ENCODE measurements around the gene GPRC5C. TPM values are rescaled to one million over a fixed set of nuclear protein-coding genes. Genes with fewer than 3 reads are reported as not detected.

GPRC5C gene
- total RNA-seq, 4 donors from 2014 or later = 41.6 to 96.4 (median 55.1) TPM

GRCh38 chr17:74424117-74424516, 7.8 kb upstream of the GPRC5C start:
- Histone ChIP-seq H3K4me1 (peaks cover 0 to 10% (median 0%) of the 10 kb centered on the region in 4 donors), H3K9me3 (no peaks in the 10 kb centered on the region), H3K4me3 (no peak overlapping the region), H3K27ac (no peak overlapping the region), H3K36me3 (no peaks in the 10 kb centered on the region), H3K27me3 (peaks cover 0 to 6% of the 10 kb centered on the region in 2 donors)
- no peak for DNase-seq (ENCODE audit: low spot score in 2 of 2)
- TF ChIP-seq EP300 (IDR thresholded peaks at IDR 0.05) (no peak), POLR2A (IDR thresholded peaks at IDR 0.05) (no peak)
- TF ChIP-seq, protein P1, sequence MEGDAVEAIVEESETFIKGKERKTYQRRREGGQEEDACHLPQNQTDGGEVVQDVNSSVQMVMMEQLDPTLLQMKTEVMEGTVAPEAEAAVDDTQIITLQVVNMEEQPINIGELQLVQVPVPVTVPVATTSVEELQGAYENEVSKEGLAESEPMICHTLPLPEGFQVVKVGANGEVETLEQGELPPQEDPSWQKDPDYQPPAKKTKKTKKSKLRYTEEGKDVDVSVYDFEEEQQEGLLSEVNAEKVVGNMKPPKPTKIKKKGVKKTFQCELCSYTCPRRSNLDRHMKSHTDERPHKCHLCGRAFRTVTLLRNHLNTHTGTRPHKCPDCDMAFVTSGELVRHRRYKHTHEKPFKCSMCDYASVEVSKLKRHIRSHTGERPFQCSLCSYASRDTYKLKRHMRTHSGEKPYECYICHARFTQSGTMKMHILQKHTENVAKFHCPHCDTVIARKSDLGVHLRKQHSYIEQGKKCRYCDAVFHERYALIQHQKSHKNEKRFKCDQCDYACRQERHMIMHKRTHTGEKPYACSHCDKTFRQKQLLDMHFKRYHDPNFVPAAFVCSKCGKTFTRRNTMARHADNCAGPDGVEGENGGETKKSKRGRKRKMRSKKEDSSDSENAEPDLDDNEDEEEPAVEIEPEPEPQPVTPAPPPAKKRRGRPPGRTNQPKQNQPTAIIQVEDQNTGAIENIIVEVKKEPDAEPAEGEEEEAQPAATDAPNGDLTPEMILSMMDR (IDR thresholded peaks at IDR 0.05) = no peak
- 71 to 77% methylated on average over 7 of the region's 7 CpGs for WGBS, 2 donors

DNA sequence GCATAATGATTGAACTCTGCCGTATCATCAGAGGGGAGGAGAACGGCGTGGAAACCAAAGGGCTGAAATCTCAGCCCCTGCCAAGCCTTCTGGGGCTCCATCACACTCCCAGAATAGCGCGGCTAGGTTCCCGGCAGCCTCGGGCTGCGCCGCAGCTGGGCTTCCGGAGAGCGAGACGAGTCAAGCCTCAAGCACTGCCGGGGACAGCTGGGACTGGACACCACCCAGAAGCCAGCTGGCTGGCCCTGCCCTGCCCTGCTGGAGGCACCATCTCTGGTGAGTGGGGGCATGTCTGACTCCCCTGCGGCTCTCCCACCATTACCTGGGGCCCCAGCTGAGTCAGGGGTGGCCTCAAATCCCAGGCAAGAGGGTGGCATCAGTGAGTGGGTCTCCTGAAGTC, 7.2 kb upstream of the GPRC5C start:
- 60 to 73% methylated on average over 5 to 10 of the region's 14 CpGs for WGBS, 2 donors

GRCh38 chr17:74426551-74427047, 5.3 kb upstream of the GPRC5C start:
- Histone ChIP-seq H3K36me3 (no peaks in the 10 kb centered on the region), H3K4me1 (peaks cover 0 to 29% (median 13%) of the 10 kb centered on the region in 4 donors), H3K9me3 (no peaks in the 10 kb centered on the region), H3K27ac (no peak overlapping the region), H3K27me3 (peaks cover 0 to 29% of the 10 kb centered on the region in 2 donors), H3K4me3 (no peak overlapping the region)
- 69 to 70% methylated on average over 9 of the region's 9 CpGs for WGBS, 2 donors
- TF ChIP-seq EP300 (IDR thresholded peaks at IDR 0.05) = no peak
- no peak for TF ChIP-seq POLR2A (IDR thresholded peaks at IDR 0.05)
- TF ChIP-seq, protein P1 (IDR thresholded peaks at IDR 0.05) = no peak
- no peak for DNase-seq (ENCODE audit: low spot score in 2 of 2)

More for the DNA sequence above, 7.2 kb upstream of the GPRC5C start:
- H3K27ac ChIP-seq = no peak overlapping the region
- H3K27me3 ChIP-seq = peaks cover 0 to 9% of the 10 kb centered on the region in 2 donors
- H3K36me3 ChIP-seq = no peaks in the 10 kb centered on the region
- TF ChIP-seq EP300 (IDR thresholded peaks at IDR 0.05) (no peak), POLR2A (IDR thresholded peaks at IDR 0.05) (no peak)
- TF ChIP-seq, protein P1 (IDR thresholded peaks at IDR 0.05) = no peak
- H3K4me3 ChIP-seq = no peak overlapping the region
- no peaks in the 10 kb centered on the region for H3K9me3 ChIP-seq
- H3K4me1 ChIP-seq = peaks cover 0 to 10% (median under 1%) of the 10 kb centered on the region in 4 donors
- no peak for DNase-seq (ENCODE audit: low spot score in 2 of 2)

DNA sequence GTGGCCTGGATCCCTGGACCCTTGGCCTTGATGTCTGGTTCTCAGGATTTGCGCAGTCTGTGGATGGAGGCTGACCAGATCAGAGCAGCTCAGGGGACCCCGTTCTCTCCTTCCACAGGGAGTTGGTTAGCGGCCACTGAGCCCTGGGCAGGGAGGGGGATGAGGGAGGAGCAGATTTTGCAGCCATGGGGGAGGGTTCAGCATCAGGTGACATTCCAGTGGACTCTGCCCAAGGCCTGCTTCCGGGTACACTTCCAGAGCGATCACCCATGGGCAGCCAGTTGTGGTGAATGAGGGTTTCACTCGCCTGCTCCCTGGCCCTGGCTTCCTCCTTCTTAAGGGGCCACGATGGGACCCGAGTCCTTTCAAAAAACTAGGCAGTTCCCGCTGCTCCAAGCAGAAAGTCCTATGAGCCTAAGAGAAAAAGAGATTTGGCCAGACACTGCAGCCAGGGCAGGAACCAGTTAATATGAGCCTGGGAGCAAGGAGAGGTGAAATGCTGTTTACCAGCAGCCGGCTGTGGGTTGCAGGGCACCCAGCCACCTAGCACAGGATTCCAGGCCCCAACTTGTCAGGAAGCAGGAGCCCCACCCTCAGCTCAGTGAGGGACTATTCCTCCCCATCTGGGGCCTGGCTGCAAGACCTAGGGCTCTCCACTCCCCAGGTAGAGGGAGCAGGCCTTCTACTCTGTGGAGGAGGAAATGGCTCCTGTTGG, 4.7 kb upstream of the GPRC5C start:
- 57 to 62% methylated on average over 8 to 10 of the region's 10 CpGs for WGBS, 2 donors
- no peak overlapping the region for H3K4me3 ChIP-seq
- peak overlapping the region in 1 of 4 donors; percentile 34 for H3K27ac ChIP-seq
- peaks cover 0 to 30% of the 10 kb centered on the region in 2 donors for H3K27me3 ChIP-seq
- H3K36me3 ChIP-seq = no peaks in the 10 kb centered on the region
- H3K4me1 ChIP-seq = peaks cover 0 to 35% (median 16%) of the 10 kb centered on the region in 4 donors
- TF ChIP-seq, protein P1 (IDR thresholded peaks at IDR 0.05) = no peak
- TF ChIP-seq POLR2A (IDR thresholded peaks at IDR 0.05) = no peak
- TF ChIP-seq EP300 (IDR thresholded peaks at IDR 0.05) = no peak
- no peaks in the 10 kb centered on the region for H3K9me3 ChIP-seq
- DNase-seq (ENCODE audit: low spot score in 2 of 2) = no peak

DNA sequence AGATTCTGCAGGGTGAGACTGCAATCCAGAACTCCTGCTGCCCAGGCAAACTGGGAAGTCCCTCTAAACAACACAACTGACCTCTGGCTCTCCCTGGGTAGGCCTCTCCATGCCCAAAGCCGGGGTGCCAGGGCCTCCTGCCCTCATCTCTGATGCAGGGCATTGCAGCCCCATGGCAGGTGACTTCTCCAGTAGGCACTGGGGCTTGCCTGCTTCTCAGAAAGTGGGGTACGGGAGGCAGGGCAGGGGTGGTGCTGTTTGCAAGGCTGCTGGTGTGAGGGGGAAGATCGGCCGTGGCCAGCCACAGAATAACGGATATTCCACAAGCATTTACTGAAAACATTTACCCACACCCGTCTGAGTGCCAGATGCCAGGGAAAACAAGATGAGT, 4.1 kb upstream of the GPRC5C start:
- no peak overlapping the region for H3K4me3 ChIP-seq
- H3K4me1 ChIP-seq = peaks cover 0 to 41% (median 16%) of the 10 kb centered on the region in 4 donors
- H3K9me3 ChIP-seq = no peaks in the 10 kb centered on the region
- 48 to 86% methylated on average over 6 of the region's 6 CpGs for WGBS, 2 donors
- peaks cover 0 to 34% of the 10 kb centered on the region in 2 donors for H3K27me3 ChIP-seq
- TF ChIP-seq POLR2A (IDR thresholded peaks at IDR 0.05) (no peak), EP300 (IDR thresholded peaks at IDR 0.05) (no peak)
- TF ChIP-seq, protein P1 (IDR thresholded peaks at IDR 0.05) = no peak
- no peaks in the 10 kb centered on the region for H3K36me3 ChIP-seq
- peak overlapping the region in 1 of 4 donors; percentile 34 for H3K27ac ChIP-seq
- no peak for DNase-seq (ENCODE audit: low spot score in 2 of 2)
